Measurements from ENCODE around the gene CAPN14. TPM values are rescaled to one million over a fixed set of nuclear protein-coding genes. Genes with fewer than 3 reads are reported as not detected.

Gene CAPN14
- total RNA-seq, 2 experiments from 2014 or later, result 0.20 to 0.30 TPM

DNA sequence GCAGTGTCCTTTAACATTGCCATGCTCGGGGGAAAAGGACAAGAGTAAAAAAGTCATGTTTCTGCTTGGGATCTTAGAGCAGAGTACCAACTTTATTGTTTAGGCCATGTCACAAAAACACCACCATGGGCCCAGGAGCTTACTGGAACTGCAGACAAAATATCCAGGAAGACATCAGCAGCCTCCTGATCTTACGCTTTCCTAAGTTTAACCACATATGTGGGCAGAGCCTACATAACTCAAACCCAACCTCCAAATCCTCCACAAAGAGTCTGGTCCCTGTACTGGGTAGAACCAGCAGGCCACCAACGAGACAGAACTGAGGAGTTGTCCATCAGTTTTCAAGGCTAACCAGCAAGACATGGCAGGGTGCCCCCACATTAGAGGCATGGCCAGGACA lies 89.4 kb downstream of the CAPN14 start:
- Mint-ChIP-seq H3K36me3 (ENCODE audit: low read depth) (no peaks in the 10 kb centered on the region), H3K4me1 (ENCODE audit: low read depth) (no peaks in the 10 kb centered on the region), H3K4me3 (no peak overlapping the region), H3K27me3 (peaks cover 26% of the 10 kb centered on the region), H3K9me3 (no peaks in the 10 kb centered on the region), H3K27ac (no peak overlapping the region)
- ChIA-PET POLR2A (no interaction called here), CTCF (no interaction called here)
- ATAC-seq (ENCODE audit: poor library complexity) (no peak), DNase-seq (no peak)
- intact Hi-C loops (cut with DNase I, micrococcal nuclease), result no loop called here
- TF ChIP-seq, protein P1, sequence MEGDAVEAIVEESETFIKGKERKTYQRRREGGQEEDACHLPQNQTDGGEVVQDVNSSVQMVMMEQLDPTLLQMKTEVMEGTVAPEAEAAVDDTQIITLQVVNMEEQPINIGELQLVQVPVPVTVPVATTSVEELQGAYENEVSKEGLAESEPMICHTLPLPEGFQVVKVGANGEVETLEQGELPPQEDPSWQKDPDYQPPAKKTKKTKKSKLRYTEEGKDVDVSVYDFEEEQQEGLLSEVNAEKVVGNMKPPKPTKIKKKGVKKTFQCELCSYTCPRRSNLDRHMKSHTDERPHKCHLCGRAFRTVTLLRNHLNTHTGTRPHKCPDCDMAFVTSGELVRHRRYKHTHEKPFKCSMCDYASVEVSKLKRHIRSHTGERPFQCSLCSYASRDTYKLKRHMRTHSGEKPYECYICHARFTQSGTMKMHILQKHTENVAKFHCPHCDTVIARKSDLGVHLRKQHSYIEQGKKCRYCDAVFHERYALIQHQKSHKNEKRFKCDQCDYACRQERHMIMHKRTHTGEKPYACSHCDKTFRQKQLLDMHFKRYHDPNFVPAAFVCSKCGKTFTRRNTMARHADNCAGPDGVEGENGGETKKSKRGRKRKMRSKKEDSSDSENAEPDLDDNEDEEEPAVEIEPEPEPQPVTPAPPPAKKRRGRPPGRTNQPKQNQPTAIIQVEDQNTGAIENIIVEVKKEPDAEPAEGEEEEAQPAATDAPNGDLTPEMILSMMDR (IDR thresholded peaks at IDR 0.05), result no peak
- Histone ChIP-seq H3K9me3 (ENCODE audit: control insufficient read depth in 1 of 2, insufficient read depth in 1 of 2, low read length in 2 of 2) (no peaks in the 10 kb centered on the region), H3K36me3 (ENCODE audit: insufficient read depth, low read length) (no peaks in the 10 kb centered on the region), H3K27me3 (ENCODE audit: control insufficient read depth in 1 of 2, insufficient read depth in 2 of 2, low read length in 2 of 2) (peaks cover 0 to 2% of the 10 kb centered on the region in 2 experiments), H3K4me3 (ENCODE audit: low read length) (no peak overlapping the region), H3K4me1 (ENCODE audit: insufficient read depth, low read length) (no peaks in the 10 kb centered on the region), H3K27ac (ENCODE audit: low read depth in 1 of 2, low read length in 2 of 2) (no peak overlapping the region)

DNA sequence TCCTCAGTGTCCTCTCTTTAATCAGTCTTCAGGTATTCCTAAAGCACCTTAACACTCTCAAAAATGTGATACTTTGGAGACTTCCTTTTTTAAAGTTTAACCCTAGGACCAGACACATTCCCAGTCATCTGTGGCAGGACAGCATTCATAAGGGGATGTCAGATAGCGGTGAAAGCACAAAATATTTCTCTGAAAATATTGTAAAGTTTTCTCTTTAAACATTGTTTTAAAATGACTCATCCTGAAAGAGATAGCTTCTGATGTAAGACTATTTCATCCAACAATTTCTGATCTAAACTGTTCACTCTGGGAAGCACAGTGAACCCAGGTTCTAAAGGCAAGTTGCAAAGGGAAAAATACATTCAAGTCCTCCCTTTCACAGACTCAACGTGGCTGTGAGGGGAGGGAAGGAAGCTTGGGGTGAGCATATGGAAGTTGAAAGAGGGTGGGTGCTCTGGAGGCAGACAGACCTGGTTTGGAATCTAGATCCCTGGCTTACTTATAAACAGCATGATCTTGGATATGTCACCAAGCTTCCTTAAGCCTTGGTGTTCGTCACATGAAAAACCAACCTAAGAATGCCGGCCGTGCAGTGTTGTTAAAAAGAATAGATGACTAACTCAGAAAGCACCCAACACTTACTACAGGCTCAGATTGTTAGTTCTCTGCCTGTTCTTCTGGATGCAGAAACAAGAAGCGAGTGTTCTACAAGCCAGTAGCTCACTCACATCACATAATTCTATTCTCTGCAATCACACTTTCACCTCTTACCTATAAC lies 91.2 kb downstream of the CAPN14 start:
- ChIA-PET CTCF (interaction anchor here (1.5 kb wide), 1 partner anchor 12 kb away, joined by 3 read pairs; no protein-coding TSS in a partner anchor), POLR2A (no interaction called here)
- Mint-ChIP-seq H3K9me3 (no peaks in the 10 kb centered on the region), H3K4me1 (ENCODE audit: low read depth) (no peaks in the 10 kb centered on the region), H3K27me3 (peaks cover 17% of the 10 kb centered on the region), H3K27ac (no peak overlapping the region), H3K4me3 (no peak overlapping the region), H3K36me3 (ENCODE audit: low read depth) (no peaks in the 10 kb centered on the region)
- no peaks in the 10 kb centered on the region for H3K36me3 ChIP-seq (ENCODE audit: insufficient read depth, low read length)
- H3K27me3 ChIP-seq (ENCODE audit: control insufficient read depth in 1 of 2, insufficient read depth in 2 of 2, low read length in 2 of 2), result peaks cover 0 to 2% of the 10 kb centered on the region in 2 experiments
- no peak overlapping the region for H3K27ac ChIP-seq (ENCODE audit: low read depth in 1 of 2, low read length in 2 of 2)
- H3K4me3 ChIP-seq (ENCODE audit: low read length), result no peak overlapping the region
- intact Hi-C loops (cut with DNase I, micrococcal nuclease), result no loop called here
- no peaks in the 10 kb centered on the region for H3K4me1 ChIP-seq (ENCODE audit: insufficient read depth, low read length)
- H3K9me3 ChIP-seq (ENCODE audit: control insufficient read depth in 1 of 2, insufficient read depth in 1 of 2, low read length in 2 of 2), result no peaks in the 10 kb centered on the region
- TF ChIP-seq, protein P1 (IDR thresholded peaks at IDR 0.05), result no peak
- no peak for ATAC-seq (ENCODE audit: poor library complexity)
- no peak for DNase-seq

DNA sequence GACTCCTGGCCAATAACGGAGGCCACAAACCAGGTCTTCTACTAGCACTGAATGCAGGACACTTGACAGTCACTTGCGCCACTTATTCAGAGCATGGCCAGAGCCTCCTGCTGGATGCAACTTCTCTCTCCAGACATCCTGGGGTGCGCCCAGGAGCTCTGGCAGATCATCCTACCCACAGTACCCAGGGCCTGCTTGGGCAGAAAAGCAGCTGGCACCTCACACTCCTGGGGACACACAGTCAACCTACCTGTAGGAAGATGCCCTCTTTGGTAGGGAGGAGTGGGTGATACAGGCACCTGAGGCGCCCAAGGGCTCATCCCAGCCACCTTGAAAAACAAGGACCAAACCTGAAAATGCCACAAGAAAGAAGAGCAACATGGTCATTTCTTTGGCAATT lies 92.4 kb downstream of the CAPN14 start:
- Histone ChIP-seq H3K27me3 (ENCODE audit: control insufficient read depth in 1 of 2, insufficient read depth in 2 of 2, low read length in 2 of 2) (peaks cover 0 to 2% of the 10 kb centered on the region in 2 experiments), H3K9me3 (ENCODE audit: control insufficient read depth in 1 of 2, insufficient read depth in 1 of 2, low read length in 2 of 2) (no peaks in the 10 kb centered on the region), H3K27ac (ENCODE audit: low read depth in 1 of 2, low read length in 2 of 2) (no peak overlapping the region), H3K4me1 (ENCODE audit: insufficient read depth, low read length) (no peaks in the 10 kb centered on the region), H3K4me3 (ENCODE audit: low read length) (no peak overlapping the region), H3K36me3 (ENCODE audit: insufficient read depth, low read length) (no peaks in the 10 kb centered on the region)
- Mint-ChIP-seq H3K4me3 (no peak overlapping the region), H3K4me1 (ENCODE audit: low read depth) (no peaks in the 10 kb centered on the region), H3K27ac (no peak overlapping the region), H3K27me3 (peaks cover 12% of the 10 kb centered on the region), H3K9me3 (no peaks in the 10 kb centered on the region), H3K36me3 (ENCODE audit: low read depth) (no peaks in the 10 kb centered on the region)
- TF ChIP-seq, protein P1 (IDR thresholded peaks at IDR 0.05), result no peak
- CTCF ChIA-PET, result interaction anchor here (1.5 kb wide), 1 partner anchor 11 kb away, joined by 3 read pairs; no protein-coding TSS in a partner anchor
- intact Hi-C loops (cut with DNase I, micrococcal nuclease), result no loop called here
- POLR2A ChIA-PET, result no interaction called here
- DNase-seq, result no peak
- ATAC-seq (ENCODE audit: poor library complexity), result no peak

Other genes with a start within 250 kb of the CAPN14 start
- gene GALNT14, start 79.1 kb downstream of the CAPN14 start, total RNA-seq, result not detected
- gene EHD3, start 16.6 kb upstream of the CAPN14 start, total RNA-seq, result 1 to 10 TPM; 1.4 to 1.7 TPM
- under 1 TPM in 1 of 2 experiments, not detected in 1; 0.05 TPM for gene XDH, start 197.2 kb upstream of the CAPN14 start, total RNA-seq